Kidney (tissue), 14 donors: ENCODE results near the gene OTULIN. TPM values are rescaled to one million over a fixed set of nuclear protein-coding genes. Genes with fewer than 3 reads are reported as not detected.

Source experiments
- DNase-seq, 5 donors: peaks; one replicate each; pipeline ENCODE4 v3.0.0-alpha.2; 2013 to 2020
- FAIRE-seq: peaks from 2 replicates; lab custom pipeline; 2012; peaks lifted over from hg19 to GRCh38; lab: Jason Lieb, UNC
- H3K27ac ChIP-seq, 2 donors: one replicate each; pipeline ENCODE4 v1.7.0; 2013; ENCODE audit warnings: low read depth in 2 of 2, low read length in 2 of 2, inconsistent platforms in 1 of 2
- H3K27me3 ChIP-seq: one replicate; pipeline ENCODE4 v1.7.1; 2013; ENCODE audit warnings: low read length, inconsistent platforms; ENCODE audit not compliant: control insufficient read depth, insufficient read depth
- H3K36me3 ChIP-seq, 3 donors: one replicate each; pipeline versions ENCODE4 v1.7.0 to v1.7.1; 2013; ENCODE audit warnings: low read length in 3 of 3, control low read depth in 1 of 3, inconsistent platforms in 1 of 3; ENCODE audit not compliant: insufficient read depth in 3 of 3, control insufficient read depth in 2 of 3
- H3K4me1 ChIP-seq, 3 donors: one replicate each; pipeline versions ENCODE4 v1.7.0 to v1.7.1; 2013; ENCODE audit warnings: low read length in 3 of 3, inconsistent platforms in 1 of 3, low read depth in 1 of 3; ENCODE audit not compliant: control insufficient read depth in 2 of 3, insufficient read depth in 2 of 3
- H3K4me3 ChIP-seq, 3 donors: one replicate each; pipeline versions ENCODE4 v1.7.0 to v1.8.1; 2013; ENCODE audit warnings: low read length in 3 of 3, control low read depth in 1 of 3, inconsistent platforms in 1 of 3
- H3K9ac ChIP-seq, 3 donors: one replicate each; pipeline versions ENCODE4 v1.7.0 to v1.7.1; 2013; ENCODE audit warnings: low read length in 3 of 3, control low read depth in 1 of 3, inconsistent platforms in 1 of 3
- H3K9me3 ChIP-seq, 3 donors: one replicate each; pipeline versions ENCODE4 v1.7.0 to v1.7.1; 2013; ENCODE audit warnings: low read length in 3 of 3, control low read depth in 1 of 3, inconsistent platforms in 1 of 3; ENCODE audit not compliant: control insufficient read depth in 2 of 3, insufficient read depth in 1 of 3
- intact Hi-C: fragments of 100-400 bp; cut with DNase I; formaldehyde crosslinking; loops from one replicate; pipeline ENCODE4 v1.11.1; 2022
- polyA plus RNA-seq: library from polyadenylated mRNA; stranded (reverse); fragments of 350-450 nt; fragmentation: Illumina TruSeq; extraction: RNeasy Lipid Tissue Mini Kit (QIAGEN cat#74804); gene quantifications from one replicate; pipeline ENCODE4 v1.2.3, GENCODE V29; 2014; ENCODE audit warnings: low read depth, low replicate concordance; ENCODE audit not compliant: insufficient read depth
- total RNA-seq: library from RNA; stranded (reverse); fragmentation: NEBNext Ultra II Directional; extraction: Animal tissue kit (Norgen Biotek cat#: 25700); gene quantifications from one replicate; pipeline ENCODE4 v1.2.1, GENCODE V29; 2021
- TF ChIP-seq, protein P1 (sequence below): IDR thresholded peaks from 3 replicates; pipeline ENCODE4 v1.5.1; 2012; ENCODE audit warnings: mild to moderate bottlenecking, moderate library complexity, borderline replicate concordance; ENCODE audit not compliant: insufficient read depth; ENCODE audit errors: extremely low read depth
- donor health status: control.
- donor health status: control.
- donor health status: control.
- donor health status: control.
- donor health status: control.
- donor health status: DM: yes; HTN: yes; CAD: no.
- donor health status: Normal renal cell carcinoma (clear cell type).

Gene OTULIN
- total and polyA plus RNA-seq, 2 donors from 2014 or later: 9.0 to 28.4 TPM

DNA sequence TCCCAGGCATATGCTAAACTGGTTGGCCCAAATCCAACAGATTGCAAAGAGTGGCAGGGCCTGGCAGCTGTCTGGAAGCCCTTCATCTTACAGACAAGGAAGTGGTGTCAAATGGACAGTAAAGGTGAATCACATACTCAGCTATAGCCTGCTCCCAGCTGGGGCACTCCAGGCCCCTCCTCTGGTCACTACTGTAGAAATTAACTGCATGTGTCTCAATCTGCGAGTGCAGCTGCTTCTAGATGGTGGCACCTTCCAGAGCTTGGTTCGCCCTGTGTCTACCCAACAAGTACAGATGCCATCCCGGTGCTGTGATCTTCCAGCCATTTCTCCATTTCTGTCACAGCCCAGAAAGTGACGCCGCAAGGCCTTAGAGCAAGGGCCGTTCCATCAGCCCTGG, 50.2 kb downstream of the OTULIN start:
- Histone ChIP-seq H3K9ac (no peak overlapping the region), H3K9me3 (no peaks in the 10 kb centered on the region), H3K36me3 (peaks cover 0 to 43% (median 24%) of the 10 kb centered on the region in 3 donors), H3K4me1 (peaks cover 0 to 9% (median 0%) of the 10 kb centered on the region in 3 donors), H3K4me3 (no peak overlapping the region), H3K27me3 (no peaks in the 10 kb centered on the region), H3K27ac (no peak overlapping the region)
- no peak for DNase-seq
- intact Hi-C loops: no loop called here
- TF ChIP-seq, protein P1, sequence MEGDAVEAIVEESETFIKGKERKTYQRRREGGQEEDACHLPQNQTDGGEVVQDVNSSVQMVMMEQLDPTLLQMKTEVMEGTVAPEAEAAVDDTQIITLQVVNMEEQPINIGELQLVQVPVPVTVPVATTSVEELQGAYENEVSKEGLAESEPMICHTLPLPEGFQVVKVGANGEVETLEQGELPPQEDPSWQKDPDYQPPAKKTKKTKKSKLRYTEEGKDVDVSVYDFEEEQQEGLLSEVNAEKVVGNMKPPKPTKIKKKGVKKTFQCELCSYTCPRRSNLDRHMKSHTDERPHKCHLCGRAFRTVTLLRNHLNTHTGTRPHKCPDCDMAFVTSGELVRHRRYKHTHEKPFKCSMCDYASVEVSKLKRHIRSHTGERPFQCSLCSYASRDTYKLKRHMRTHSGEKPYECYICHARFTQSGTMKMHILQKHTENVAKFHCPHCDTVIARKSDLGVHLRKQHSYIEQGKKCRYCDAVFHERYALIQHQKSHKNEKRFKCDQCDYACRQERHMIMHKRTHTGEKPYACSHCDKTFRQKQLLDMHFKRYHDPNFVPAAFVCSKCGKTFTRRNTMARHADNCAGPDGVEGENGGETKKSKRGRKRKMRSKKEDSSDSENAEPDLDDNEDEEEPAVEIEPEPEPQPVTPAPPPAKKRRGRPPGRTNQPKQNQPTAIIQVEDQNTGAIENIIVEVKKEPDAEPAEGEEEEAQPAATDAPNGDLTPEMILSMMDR: no peak
- FAIRE-seq: no peak

DNA sequence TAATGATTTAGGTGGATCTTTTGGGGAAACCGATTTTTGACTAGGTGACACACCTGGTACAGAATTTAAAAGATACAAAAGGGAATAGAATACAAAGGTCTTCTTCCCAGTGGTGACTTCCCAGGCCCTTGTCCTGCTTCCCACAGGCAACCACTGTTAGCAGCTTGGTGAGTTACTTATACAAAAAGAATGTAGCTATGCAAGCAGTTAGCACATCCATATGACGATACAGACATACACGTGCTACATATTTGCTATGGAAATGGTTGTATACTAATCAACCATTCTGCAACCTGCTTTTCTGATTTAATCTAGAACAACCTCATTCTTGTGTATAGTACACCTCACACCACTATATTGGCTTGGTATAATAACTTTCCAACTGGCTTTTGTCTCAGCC, 51.0 kb downstream of the OTULIN start:
- Histone ChIP-seq H3K27ac (no peak overlapping the region), H3K4me1 (peaks cover 0 to 9% (median 0%) of the 10 kb centered on the region in 3 donors), H3K4me3 (no peak overlapping the region), H3K36me3 (peaks cover 0 to 38% (median 24%) of the 10 kb centered on the region in 3 donors), H3K27me3 (no peaks in the 10 kb centered on the region), H3K9ac (no peak overlapping the region), H3K9me3 (no peaks in the 10 kb centered on the region)
- TF ChIP-seq, protein P1: no peak
- DNase-seq (no peak), FAIRE-seq (no peak)
- intact Hi-C loops: no loop called here

- TF ChIP-seq, protein P1: no peak
- peaks cover 0 to 24% (median 20%) of the 10 kb centered on the region in 3 donors for H3K36me3 ChIP-seq
- no peak overlapping the region for H3K27ac ChIP-seq
- H3K27me3 ChIP-seq: no peaks in the 10 kb centered on the region
- H3K4me3 ChIP-seq: no peak overlapping the region
- FAIRE-seq: no peak
- H3K4me1 ChIP-seq: peaks cover 0 to 9% (median 0%) of the 10 kb centered on the region in 3 donors
- no peak for DNase-seq
- no peak overlapping the region for H3K9ac ChIP-seq
- intact Hi-C loops: no loop called here
- no peaks in the 10 kb centered on the region for H3K9me3 ChIP-seq
Observed at GRCh38 chr5:14716755-14717752, 52.5 kb downstream of the OTULIN start.
